HCT116 (cell line): ENCODE data around the gene CERKL.

Experiments
- CTCF ChIP-seq, 3 experiments: fragments of 200-600 bp in 1 of 3; sonication (generic) in 1 of 3; IDR thresholded peaks in 2 of 3; conservative IDR thresholded peaks in 1 of 3; 2 replicates each; pipeline ENCODE4 v1.5.1; 2012 to 2017; ENCODE audit warnings: low read depth in 2 of 3, low read length in 2 of 3, antibody characterized with exemption in 1 of 3, borderline replicate concordance in 1 of 3, control low read depth in 1 of 3, mild to moderate bottlenecking in 1 of 3, mixed read lengths in 1 of 3, mixed run types in 1 of 3, moderate library complexity in 1 of 3; ENCODE audit not compliant: insufficient read depth in 1 of 3
- EZH2phosphoT487 ChIP-seq: fragments of 200-600 bp; IDR thresholded peaks from 2 replicates; pipeline ENCODE4 v1.6.1; 2018; ENCODE audit warnings: antibody characterized with exemption, borderline replicate concordance
- JUND ChIP-seq: IDR thresholded peaks from 2 replicates; pipeline ENCODE4 v1.6.1; 2012
- MAX ChIP-seq: IDR thresholded peaks from 2 replicates; pipeline ENCODE4 v1.6.1; 2012
- POLR2A ChIP-seq: IDR thresholded peaks from 2 replicates; pipeline ENCODE4 v1.7.0; 2011; ENCODE audit warnings: borderline replicate concordance; ENCODE audit not compliant: insufficient read depth, insufficient read length; ENCODE audit errors: extremely low read depth
- POLR2AphosphoS5 ChIP-seq: IDR thresholded peaks from 2 replicates; pipeline ENCODE4 v1.6.1; 2011; ENCODE audit warnings: mild to moderate bottlenecking, low read depth, low read length, moderate library complexity
- REST ChIP-seq: IDR thresholded peaks from 2 replicates; pipeline ENCODE4 v1.6.1; 2012; ENCODE audit warnings: low read depth
- TCF7L2 ChIP-seq: IDR thresholded peaks from 2 replicates; pipeline ENCODE4 v1.7.0; 2011; ENCODE audit warnings: borderline replicate concordance, inconsistent platforms; ENCODE audit not compliant: insufficient read depth, insufficient read length; ENCODE audit errors: extremely low read depth
- ZNF274 ChIP-seq: fragments of 200-500 bp; sonication (Bioruptor generic); IDR thresholded peaks from 2 replicates; pipeline ENCODE4 v1.6.1; 2014; ENCODE audit warnings: mild to moderate bottlenecking, low read depth, low read length, inconsistent platforms

- TF ChIP-seq POLR2A (no peak), CTCF (IDR thresholded peaks at IDR 0.05 in 2 of 3, conservative IDR thresholded peaks at IDR 0.05 in 1 of 3; ENCODE audit: borderline replicate concordance in 1 of 3, insufficient read depth in 1 of 3, low read depth in 2 of 3, low read length in 2 of 3) (no peak), POLR2AphosphoS5 (no peak), EZH2phosphoT487 (no peak), ZNF274 (no peak), TCF7L2 (no peak), REST (no peak), JUND (no peak), MAX (no peak)
Observed at GRCh38 chr2:181675254-181675653, 18.3 kb upstream of the CERKL start.
